Measurements from ENCODE around the gene GIPC3.
A peak's percentile ranks its signal among the peaks of the same experiment; 100 is the strongest.

Gene GIPC3

DNA sequence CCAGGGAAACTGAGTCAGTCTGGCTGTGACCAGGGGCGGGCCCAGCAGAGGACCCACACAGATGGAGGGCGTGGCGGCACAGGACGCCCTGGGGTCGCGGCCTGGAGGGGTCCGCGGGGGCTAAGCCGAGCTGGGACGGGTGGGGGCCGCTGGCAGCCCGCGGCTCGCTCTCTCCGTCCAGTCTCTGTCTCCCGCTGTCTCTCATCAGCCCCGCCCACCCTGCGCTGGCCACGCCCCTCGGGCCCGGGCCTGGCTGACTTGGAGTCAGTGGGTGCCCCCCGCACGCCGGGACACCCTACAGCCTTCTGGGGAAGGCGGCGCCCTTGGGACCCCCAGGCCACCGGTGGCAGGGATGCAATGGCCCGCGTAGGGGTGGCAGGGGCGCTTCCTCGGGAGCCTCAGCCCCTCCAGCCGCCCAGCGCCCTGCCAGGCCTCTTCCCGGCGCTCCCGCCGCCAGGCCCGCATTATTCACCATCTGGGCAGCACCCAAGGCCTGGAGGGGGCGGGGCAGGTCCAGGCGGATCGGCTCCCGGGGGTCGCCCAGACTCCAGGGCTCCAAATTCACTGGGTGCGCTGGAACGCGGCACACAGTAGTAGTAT, 21.5 kb downstream of the GIPC3 start, which contains the start of gene TBXA2R:
TBXA2R (minus strand) TSS at position 186 of the 600 bp plus-strand sequence. CDS start 6,241 bp downstream, outside the sequence.
- H3K27ac ChIP-seq (ENCODE audit: low read length), result no peak within 1 kb of the TSS
- peaks cover under 1 to 5% of the 10 kb centered on the region in 2 donors for H3K36me3 ChIP-seq (ENCODE audit: control insufficient read depth in 2 of 2, insufficient read depth in 2 of 2, low read length in 2 of 2)
- peak within 1 kb of the TSS; percentile 44 to 62 for H3K9ac ChIP-seq (ENCODE audit: low read length in 2 of 2)
- peaks cover 0 to 5% of the 10 kb centered on the region in 2 donors for H3K27me3 ChIP-seq (ENCODE audit: control insufficient read depth in 1 of 2, insufficient read depth in 2 of 2, low read length in 2 of 2)
- peaks cover 54% of the 10 kb centered on the region for H3K4me1 ChIP-seq (ENCODE audit: control insufficient read depth, insufficient read depth, low read length)
- H3K4me3 ChIP-seq (ENCODE audit: low read length in 2 of 2), result peak within 1 kb of the TSS; percentile 57 to 75
- H3K9me3 ChIP-seq (ENCODE audit: control insufficient read depth in 2 of 2, low read length in 2 of 2), result no peaks in the 10 kb centered on the region

GRCh38 chr19:3607303-3608078, 22.2 kb downstream of the GIPC3 start:
- H3K9me3 ChIP-seq (ENCODE audit: control insufficient read depth in 2 of 2, low read length in 2 of 2), result no peaks in the 10 kb centered on the region
- H3K27ac ChIP-seq (ENCODE audit: low read length), result no peak overlapping the region
- H3K4me3 ChIP-seq (ENCODE audit: low read length in 2 of 2), result peak overlapping the region; percentile 57 to 75
- peak overlapping the region; percentile 44 to 62 for H3K9ac ChIP-seq (ENCODE audit: low read length in 2 of 2)
- H3K36me3 ChIP-seq (ENCODE audit: control insufficient read depth in 2 of 2, insufficient read depth in 2 of 2, low read length in 2 of 2), result peaks cover 4 to 9% of the 10 kb centered on the region in 2 donors
- H3K27me3 ChIP-seq (ENCODE audit: control insufficient read depth in 1 of 2, insufficient read depth in 2 of 2, low read length in 2 of 2), result peaks cover 0 to 5% of the 10 kb centered on the region in 2 donors
- H3K4me1 ChIP-seq (ENCODE audit: control insufficient read depth, insufficient read depth, low read length), result peaks cover 54% of the 10 kb centered on the region

GRCh38 chr19:3608079-3608641, 22.9 kb downstream of the GIPC3 start:
- Histone ChIP-seq H3K27me3 (ENCODE audit: control insufficient read depth in 1 of 2, insufficient read depth in 2 of 2, low read length in 2 of 2) (peaks cover 0 to 5% of the 10 kb centered on the region in 2 donors), H3K9me3 (ENCODE audit: control insufficient read depth in 2 of 2, low read length in 2 of 2) (no peaks in the 10 kb centered on the region), H3K4me1 (ENCODE audit: control insufficient read depth, insufficient read depth, low read length) (peaks cover 56% of the 10 kb centered on the region), H3K36me3 (ENCODE audit: control insufficient read depth in 2 of 2, insufficient read depth in 2 of 2, low read length in 2 of 2) (peaks cover 4 to 9% of the 10 kb centered on the region in 2 donors), H3K27ac (ENCODE audit: low read length) (no peak overlapping the region), H3K4me3 (ENCODE audit: low read length in 2 of 2) (no peak overlapping the region), H3K9ac (ENCODE audit: low read length in 2 of 2) (no peak overlapping the region)

- Histone ChIP-seq H3K9me3 (ENCODE audit: control insufficient read depth in 2 of 2, low read length in 2 of 2) (no peaks in the 10 kb centered on the region), H3K36me3 (ENCODE audit: control insufficient read depth in 2 of 2, insufficient read depth in 2 of 2, low read length in 2 of 2) (peaks cover 4 to 9% of the 10 kb centered on the region in 2 donors), H3K9ac (ENCODE audit: low read length in 2 of 2) (no peak overlapping the region), H3K4me1 (ENCODE audit: control insufficient read depth, insufficient read depth, low read length) (peaks cover 57% of the 10 kb centered on the region), H3K27me3 (ENCODE audit: control insufficient read depth in 1 of 2, insufficient read depth in 2 of 2, low read length in 2 of 2) (peaks cover 0 to 5% of the 10 kb centered on the region in 2 donors), H3K27ac (ENCODE audit: low read length) (no peak overlapping the region), H3K4me3 (ENCODE audit: low read length in 2 of 2) (no peak overlapping the region)
Measured at GRCh38 chr19:3608750-3609322, 23.6 kb downstream of the GIPC3 start.

- Histone ChIP-seq H3K36me3 (ENCODE audit: control insufficient read depth in 2 of 2, insufficient read depth in 2 of 2, low read length in 2 of 2) (peaks cover 4 to 9% of the 10 kb centered on the region in 2 donors), H3K27ac (ENCODE audit: low read length) (no peak overlapping the region), H3K27me3 (ENCODE audit: control insufficient read depth in 1 of 2, insufficient read depth in 2 of 2, low read length in 2 of 2) (peaks cover 0 to 5% of the 10 kb centered on the region in 2 donors), H3K9me3 (ENCODE audit: control insufficient read depth in 2 of 2, low read length in 2 of 2) (no peaks in the 10 kb centered on the region), H3K4me1 (ENCODE audit: control insufficient read depth, insufficient read depth, low read length) (peaks cover 62% of the 10 kb centered on the region), H3K4me3 (ENCODE audit: low read length in 2 of 2) (no peak overlapping the region), H3K9ac (ENCODE audit: low read length in 2 of 2) (no peak overlapping the region)
Measured at GRCh38 chr19:3609779-3610719, 24.8 kb downstream of the GIPC3 start.

- Histone ChIP-seq H3K27me3 (ENCODE audit: control insufficient read depth in 1 of 2, insufficient read depth in 2 of 2, low read length in 2 of 2) (peaks cover 0 to under 1% of the 10 kb centered on the region in 2 donors), H3K36me3 (ENCODE audit: control insufficient read depth in 2 of 2, insufficient read depth in 2 of 2, low read length in 2 of 2) (peaks cover 4 to 9% of the 10 kb centered on the region in 2 donors), H3K4me3 (ENCODE audit: low read length in 2 of 2) (no peak overlapping the region), H3K27ac (ENCODE audit: low read length) (no peak overlapping the region), H3K4me1 (ENCODE audit: control insufficient read depth, insufficient read depth, low read length) (peaks cover 53% of the 10 kb centered on the region), H3K9me3 (ENCODE audit: control insufficient read depth in 2 of 2, low read length in 2 of 2) (no peaks in the 10 kb centered on the region), H3K9ac (ENCODE audit: low read length in 2 of 2) (no peak overlapping the region)
Measured at GRCh38 chr19:3610745-3611717, 25.8 kb downstream of the GIPC3 start.

- Histone ChIP-seq H3K9me3 (ENCODE audit: control insufficient read depth in 2 of 2, low read length in 2 of 2) (no peaks in the 10 kb centered on the region), H3K27me3 (ENCODE audit: control insufficient read depth in 1 of 2, insufficient read depth in 2 of 2, low read length in 2 of 2) (no peaks in the 10 kb centered on the region), H3K4me3 (ENCODE audit: low read length in 2 of 2) (no peak overlapping the region), H3K4me1 (ENCODE audit: control insufficient read depth, insufficient read depth, low read length) (peaks cover 47% of the 10 kb centered on the region), H3K9ac (ENCODE audit: low read length in 2 of 2) (no peak overlapping the region), H3K27ac (ENCODE audit: low read length) (no peak overlapping the region), H3K36me3 (ENCODE audit: control insufficient read depth in 2 of 2, insufficient read depth in 2 of 2, low read length in 2 of 2) (peaks cover 4 to 9% of the 10 kb centered on the region in 2 donors)
Measured at GRCh38 chr19:3611841-3612240, 26.6 kb downstream of the GIPC3 start.

GRCh38 chr19:3612330-3612729, 27.1 kb downstream of the GIPC3 start:
- no peaks in the 10 kb centered on the region for H3K9me3 ChIP-seq (ENCODE audit: control insufficient read depth in 2 of 2, low read length in 2 of 2)
- no peaks in the 10 kb centered on the region for H3K27me3 ChIP-seq (ENCODE audit: control insufficient read depth in 1 of 2, insufficient read depth in 2 of 2, low read length in 2 of 2)
- H3K4me3 ChIP-seq (ENCODE audit: low read length in 2 of 2), result no peak overlapping the region
- no peak overlapping the region for H3K27ac ChIP-seq (ENCODE audit: low read length)
- H3K36me3 ChIP-seq (ENCODE audit: control insufficient read depth in 2 of 2, insufficient read depth in 2 of 2, low read length in 2 of 2), result peaks cover 4 to 10% of the 10 kb centered on the region in 2 donors
- peaks cover 42% of the 10 kb centered on the region for H3K4me1 ChIP-seq (ENCODE audit: control insufficient read depth, insufficient read depth, low read length)
- no peak overlapping the region for H3K9ac ChIP-seq (ENCODE audit: low read length in 2 of 2)

Measured in stomach smooth muscle (tissue), 2 donors.